Gastroesophageal sphincter (tissue), 4 donors: Measurements from ENCODE around the gene AQP12B. TPM values are rescaled to one million over a fixed set of nuclear protein-coding genes. Genes with fewer than 3 reads are reported as not detected.

Experiments used
- ATAC-seq: fragments of 150-250 bp; one replicate; pipeline ENCODE4 v1.9.1; 2016; ENCODE audit warnings: mild to moderate bottlenecking, moderate library complexity
- H3K27ac ChIP-seq, 4 donors: fragments of 200-600 bp; sonication (generic) in 3 of 4; 1 replicate in 3 of 4; 2 replicates in 1 of 4; pipeline ENCODE4 v1.5.1; 2016 to 2019
- H3K27me3 ChIP-seq: fragments of 200-600 bp; sonication (generic); one replicate; pipeline ENCODE4 v1.5.1; 2019
- H3K36me3 ChIP-seq, 2 donors: fragments of 200-600 bp; sonication (generic); one replicate each; pipeline ENCODE4 v1.5.1; 2019; ENCODE audit warnings: control low read depth in 1 of 2
- H3K4me1 ChIP-seq, 3 donors: fragments of 200-600 bp; sonication (generic); 1 replicate in 2 of 3; 2 replicates in 1 of 3; pipeline ENCODE4 v1.5.1; 2016 to 2019; ENCODE audit warnings: control low read depth in 2 of 3
- H3K4me3 ChIP-seq, 2 donors: fragments of 200-600 bp; sonication (generic); one replicate each; pipeline ENCODE4 v1.5.1; 2019; ENCODE audit warnings: mild to moderate bottlenecking in 1 of 2, moderate library complexity in 1 of 2
- H3K9me3 ChIP-seq, 3 donors: fragments of 200-600 bp; sonication (generic); one replicate each; pipeline ENCODE4 v1.5.1; 2017 to 2019; ENCODE audit warnings: control low read depth in 2 of 3
- EP300 ChIP-seq: sonication (generic); formaldehyde crosslinking; IDR thresholded peaks from one replicate; pipeline ENCODE4 v1.6.1; 2017; ENCODE audit warnings: antibody characterized with exemption, mild to moderate bottlenecking
- POLR2A ChIP-seq, 2 donors: fragments of 450-650 bp; IDR thresholded peaks; one replicate each; pipeline ENCODE4 v1.6.1; 2017; ENCODE audit warnings: antibody characterized with exemption in 2 of 2, mild to moderate bottlenecking in 2 of 2, moderate library complexity in 1 of 2
- POLR2AphosphoS5 ChIP-seq: sonication (generic); formaldehyde crosslinking; IDR thresholded peaks from one replicate; pipeline ENCODE4 v1.6.1; 2017; ENCODE audit warnings: antibody characterized with exemption
- WGBS, 2 donors: methylation state at CpG; one replicate each; pipeline ENCODE4 v1.1.5; 2018; ENCODE audit warnings: low coverage in 1 of 2; 5-methylcytosine and 5-hydroxymethylcytosine counted together
- total RNA-seq, 4 donors: library from RNA; depleted of rRNA; stranded (reverse); fragments of >200 nt; gene quantifications; one replicate each; pipeline ENCODE4 v1.1.0, GENCODE V29; 2016
- TF ChIP-seq, protein P1 (sequence below), 4 experiments: fragments of 200-600 bp in 2 of 4; fragments of 450-650 bp in 2 of 4; sonication (generic) in 1 of 4; IDR thresholded peaks; one replicate each; pipeline ENCODE4 v1.5.1; 2017 to 2019; ENCODE audit warnings: antibody characterized with exemption in 4 of 4, mild to moderate bottlenecking in 2 of 4, moderate library complexity in 2 of 4

Gene AQP12B
- total RNA-seq, 4 donors from 2014 or later = not detected

DNA sequence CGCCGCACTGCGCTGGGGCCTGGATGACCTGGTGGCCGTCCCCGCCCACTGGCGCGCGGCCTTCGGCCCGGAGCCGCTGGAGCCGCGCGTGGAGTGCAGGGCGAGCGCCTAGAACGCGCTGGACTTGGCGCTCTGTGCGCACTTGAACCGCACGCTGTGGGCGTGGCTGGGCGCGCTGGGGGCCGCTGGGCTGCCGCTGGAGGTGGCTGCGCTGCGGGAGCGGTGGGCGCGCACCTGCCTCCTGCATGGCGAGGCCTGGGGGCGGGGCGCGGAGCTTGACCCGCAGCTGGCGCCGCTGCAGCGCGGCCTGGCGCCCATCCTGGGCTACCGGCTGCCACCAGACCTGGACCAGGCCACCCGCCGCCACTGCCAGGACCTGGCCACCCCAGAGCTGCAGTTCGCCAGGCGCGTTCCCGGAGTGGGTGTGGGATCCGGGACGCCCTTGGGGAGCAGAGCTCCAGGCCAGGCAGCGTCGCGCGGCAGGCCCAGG, 9.9 kb downstream of the AQP12B start:
- Histone ChIP-seq H3K36me3 (no peaks in the 10 kb centered on the region), H3K27me3 (peaks cover 41% of the 10 kb centered on the region), H3K9me3 (no peaks in the 10 kb centered on the region), H3K4me3 (no peak overlapping the region), H3K27ac (no peak overlapping the region), H3K4me1 (peaks cover 0 to 7% (median 0%) of the 10 kb centered on the region in 3 donors)
- TF ChIP-seq POLR2A (IDR thresholded peaks at IDR 0.05) (no peak), EP300 (no peak), POLR2AphosphoS5 (no peak)
- TF ChIP-seq, protein P1, sequence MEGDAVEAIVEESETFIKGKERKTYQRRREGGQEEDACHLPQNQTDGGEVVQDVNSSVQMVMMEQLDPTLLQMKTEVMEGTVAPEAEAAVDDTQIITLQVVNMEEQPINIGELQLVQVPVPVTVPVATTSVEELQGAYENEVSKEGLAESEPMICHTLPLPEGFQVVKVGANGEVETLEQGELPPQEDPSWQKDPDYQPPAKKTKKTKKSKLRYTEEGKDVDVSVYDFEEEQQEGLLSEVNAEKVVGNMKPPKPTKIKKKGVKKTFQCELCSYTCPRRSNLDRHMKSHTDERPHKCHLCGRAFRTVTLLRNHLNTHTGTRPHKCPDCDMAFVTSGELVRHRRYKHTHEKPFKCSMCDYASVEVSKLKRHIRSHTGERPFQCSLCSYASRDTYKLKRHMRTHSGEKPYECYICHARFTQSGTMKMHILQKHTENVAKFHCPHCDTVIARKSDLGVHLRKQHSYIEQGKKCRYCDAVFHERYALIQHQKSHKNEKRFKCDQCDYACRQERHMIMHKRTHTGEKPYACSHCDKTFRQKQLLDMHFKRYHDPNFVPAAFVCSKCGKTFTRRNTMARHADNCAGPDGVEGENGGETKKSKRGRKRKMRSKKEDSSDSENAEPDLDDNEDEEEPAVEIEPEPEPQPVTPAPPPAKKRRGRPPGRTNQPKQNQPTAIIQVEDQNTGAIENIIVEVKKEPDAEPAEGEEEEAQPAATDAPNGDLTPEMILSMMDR (IDR thresholded peaks at IDR 0.05) = no peak
- no CpG with 5 or more reads among the region's 55 CpGs for WGBS, 2 donors
- ATAC-seq = no peak

DNA sequence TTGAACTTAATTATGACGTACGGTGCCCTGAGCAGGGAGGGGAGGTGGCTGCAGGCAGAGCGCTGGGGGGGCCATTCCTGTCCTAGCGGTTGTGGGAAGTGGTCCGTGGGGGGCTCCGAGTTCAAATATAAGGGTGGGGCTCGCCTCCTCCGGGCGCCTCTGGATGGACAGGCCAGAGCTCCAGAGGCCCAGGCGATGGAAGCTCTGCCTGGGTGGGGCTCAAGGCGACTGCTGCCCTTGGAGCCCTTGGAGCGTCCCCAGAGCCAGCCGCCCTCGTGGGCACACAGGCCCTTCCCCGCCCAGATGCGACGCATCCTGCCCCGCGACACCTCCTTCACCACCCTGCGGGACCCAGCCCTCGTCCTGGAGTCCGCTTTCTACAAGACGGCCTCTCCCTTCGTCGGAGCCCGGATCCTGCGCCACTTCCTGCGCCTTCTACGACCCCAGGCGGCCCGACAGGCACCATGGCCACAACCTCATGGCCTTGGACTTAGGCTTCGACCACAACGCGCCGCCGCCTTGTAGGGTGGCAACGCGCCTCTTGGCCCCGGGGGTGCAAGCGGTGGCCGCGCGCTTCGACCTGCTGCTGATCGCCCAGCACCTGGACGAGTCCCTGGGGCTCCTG, 10.5 kb downstream of the AQP12B start:
- TF ChIP-seq POLR2AphosphoS5 (no peak), EP300 (no peak), POLR2A (IDR thresholded peaks at IDR 0.05) (no peak)
- TF ChIP-seq, protein P1 (IDR thresholded peaks at IDR 0.05) = no peak
- Histone ChIP-seq H3K27me3 (peaks cover 46% of the 10 kb centered on the region), H3K4me3 (no peak overlapping the region), H3K4me1 (peaks cover 0 to 7% (median 0%) of the 10 kb centered on the region in 3 donors), H3K27ac (no peak overlapping the region), H3K36me3 (no peaks in the 10 kb centered on the region), H3K9me3 (no peaks in the 10 kb centered on the region)
- WGBS, 2 donors = 60 to 76% methylated on average over 2 to 8 of the region's 46 CpGs
- no peak for ATAC-seq

DNA sequence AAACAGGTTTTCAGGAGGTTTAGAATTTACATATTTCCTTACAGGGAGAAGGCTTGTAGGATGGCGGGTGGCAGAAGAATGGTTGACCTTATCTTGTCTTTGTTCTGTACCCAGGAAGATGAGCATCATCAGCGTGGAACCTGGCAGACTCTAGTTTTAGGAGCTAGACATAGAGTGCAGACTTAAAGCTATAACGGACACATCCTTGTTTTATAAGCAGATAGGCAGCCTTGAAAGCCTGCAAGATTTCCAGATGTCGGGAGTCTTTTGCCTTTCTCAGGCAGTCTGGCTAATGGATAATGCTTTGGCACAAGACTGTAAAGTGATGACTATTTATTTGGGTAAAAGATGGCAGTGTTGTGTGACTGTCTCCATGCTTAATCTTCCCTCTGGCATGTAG, 11.7 kb downstream of the AQP12B start:
- ATAC-seq = no peak
- H3K4me3 ChIP-seq = no peak overlapping the region
- 69 to 73% methylated on average over 3 to 4 of the region's 4 CpGs for WGBS, 2 donors
- peaks cover 57% of the 10 kb centered on the region for H3K27me3 ChIP-seq
- H3K9me3 ChIP-seq = no peaks in the 10 kb centered on the region
- H3K36me3 ChIP-seq = no peaks in the 10 kb centered on the region
- H3K4me1 ChIP-seq = peaks cover 0 to 7% (median 0%) of the 10 kb centered on the region in 3 donors
- no peak overlapping the region for H3K27ac ChIP-seq
- no peak for TF ChIP-seq EP300
- TF ChIP-seq POLR2AphosphoS5 = no peak
- TF ChIP-seq, protein P1 (IDR thresholded peaks at IDR 0.05) = no peak
- TF ChIP-seq POLR2A (IDR thresholded peaks at IDR 0.05) = no peak

DNA sequence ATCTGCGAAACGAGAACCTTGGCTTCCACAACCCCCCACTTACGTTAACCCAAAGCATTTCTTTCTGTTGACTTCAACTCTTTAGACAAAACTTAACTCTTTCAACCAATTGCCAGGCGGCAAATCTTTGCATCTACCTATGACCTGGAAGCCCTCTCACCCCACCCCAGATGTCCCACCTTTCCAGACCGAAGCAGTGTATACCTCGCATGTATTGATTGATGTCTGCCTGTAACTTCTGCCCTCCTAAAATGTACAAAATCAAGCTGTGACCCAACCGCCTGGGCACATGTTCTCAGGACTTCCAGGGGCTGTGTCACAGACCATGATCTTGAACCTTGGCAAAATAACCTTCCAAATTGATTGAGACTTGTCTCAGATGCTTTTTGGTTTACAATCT, 12.3 kb downstream of the AQP12B start:
- H3K27me3 ChIP-seq = peaks cover 63% of the 10 kb centered on the region

More for the DNA sequence above, 12.3 kb downstream of the AQP12B start:
- H3K4me1 ChIP-seq = peaks cover 0 to 7% (median 0%) of the 10 kb centered on the region in 3 donors
- WGBS, 2 donors = 56 to 68% methylated on average over 5 to 7 of the region's 7 CpGs
- no peaks in the 10 kb centered on the region for H3K36me3 ChIP-seq
- peaks cover 0 to 2% (median 0%) of the 10 kb centered on the region in 3 donors for H3K9me3 ChIP-seq
- H3K27ac ChIP-seq = no peak overlapping the region
- TF ChIP-seq EP300 (no peak), POLR2A (IDR thresholded peaks at IDR 0.05) (no peak), POLR2AphosphoS5 (no peak)
- TF ChIP-seq, protein P1 (IDR thresholded peaks at IDR 0.05) = no peak
- no peak overlapping the region for H3K4me3 ChIP-seq
- no peak for ATAC-seq
